Activated T-cell treated with anti-CD3 and anti-CD28 coated beads, Interleukin-2, amount 50 U/mL, for 48 hours (primary cell): ENCODE measurements around the gene FGGY.

ENCODE experiments used
- DNase-seq, 2 experiments: peaks; one replicate each; pipeline ENCODE4 v3.0.0-alpha.2; 2020

Gene FGGY

DNA sequence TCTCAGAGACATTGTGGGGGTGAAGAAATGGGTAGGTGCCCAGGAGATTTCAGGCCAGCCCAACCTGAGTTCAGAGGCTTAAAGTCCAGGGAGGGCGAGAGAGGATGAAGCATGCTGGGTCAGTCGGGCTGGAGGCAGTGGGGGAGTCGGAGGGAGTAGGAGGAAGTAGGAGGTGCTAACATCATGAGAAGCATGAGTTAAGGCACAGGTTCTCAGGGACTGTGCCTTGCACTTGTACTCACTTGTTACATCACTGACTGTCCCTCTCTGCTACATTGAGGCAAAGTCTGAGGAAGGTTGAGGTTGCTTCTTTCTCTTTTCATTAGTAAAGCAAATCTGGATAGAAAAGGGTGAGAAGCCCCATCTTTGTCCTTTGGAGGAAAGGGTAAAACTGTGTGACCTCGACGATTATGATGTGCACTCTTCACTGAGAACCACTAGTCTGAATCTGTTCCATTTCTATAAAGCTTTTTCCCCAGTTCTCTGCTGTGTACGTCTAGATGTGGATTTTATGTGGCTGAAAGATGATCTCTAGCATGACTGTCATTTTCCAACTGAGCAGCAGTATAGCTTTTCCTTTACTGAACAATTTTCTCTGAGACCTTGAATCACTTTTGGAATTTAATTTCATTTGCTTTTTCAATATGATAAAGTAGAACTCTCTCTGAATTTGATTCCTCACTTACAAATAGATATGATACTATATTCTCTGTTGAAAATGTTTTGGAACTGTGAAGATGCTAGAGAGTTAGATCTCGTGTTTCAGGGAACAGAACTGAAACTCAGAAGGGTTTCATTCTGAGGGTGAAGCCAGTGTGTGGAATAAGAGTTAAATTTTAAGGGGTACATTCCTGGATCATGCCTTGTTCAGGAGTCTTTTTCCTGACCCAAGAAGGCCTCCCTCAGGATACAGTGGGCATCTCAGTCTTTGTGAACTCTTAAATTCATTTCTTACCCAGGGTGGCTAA lies 94.6 kb downstream of the FGGY start:
- no peak for DNase-seq

DNA sequence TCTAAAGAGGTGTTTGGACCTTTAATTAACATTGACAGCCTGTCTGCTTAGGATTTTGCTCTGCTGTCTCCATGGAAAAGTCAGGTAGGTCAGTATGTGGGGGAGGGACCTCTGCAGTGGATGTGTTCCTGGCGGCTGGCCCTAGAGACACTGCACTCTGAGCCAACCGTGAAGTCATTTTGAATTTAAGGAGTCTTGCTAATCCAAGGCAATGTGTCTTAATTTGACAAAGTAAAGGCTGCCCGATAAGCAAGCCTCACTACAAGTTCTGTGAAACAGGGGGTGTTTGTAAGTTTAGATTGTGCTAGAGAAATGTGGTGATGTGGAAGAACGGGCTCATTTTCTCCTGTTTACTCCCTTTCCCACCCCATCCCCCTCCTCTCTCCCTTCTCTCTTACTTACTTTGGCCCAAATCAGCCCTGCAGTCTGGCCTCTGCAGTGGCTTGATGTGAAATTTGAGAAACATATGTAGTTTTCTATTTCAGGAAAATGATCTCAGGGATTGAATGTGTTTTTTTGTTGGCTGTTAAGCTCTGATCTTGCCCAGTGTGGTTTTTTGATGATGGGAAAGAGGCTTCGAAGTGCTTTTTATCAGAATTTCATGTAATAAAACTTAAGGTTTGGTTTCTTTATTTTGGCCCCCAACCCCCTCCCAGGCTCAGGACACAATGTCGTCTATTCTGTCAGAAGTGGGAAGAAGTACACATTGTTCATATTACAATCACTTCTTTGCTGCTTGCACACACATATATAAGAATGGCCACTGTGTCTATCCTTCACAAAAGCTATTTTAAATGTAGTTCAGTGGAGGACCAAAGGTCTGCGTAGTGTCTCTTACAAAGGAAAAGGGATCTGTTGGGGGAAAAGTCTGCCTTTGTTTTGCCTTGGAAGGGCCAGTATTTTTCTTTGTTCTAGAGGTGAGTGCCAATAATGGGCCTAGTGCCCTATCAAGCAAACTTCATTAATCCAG lies 96.6 kb downstream of the FGGY start:
- no peak for DNase-seq

DNA sequence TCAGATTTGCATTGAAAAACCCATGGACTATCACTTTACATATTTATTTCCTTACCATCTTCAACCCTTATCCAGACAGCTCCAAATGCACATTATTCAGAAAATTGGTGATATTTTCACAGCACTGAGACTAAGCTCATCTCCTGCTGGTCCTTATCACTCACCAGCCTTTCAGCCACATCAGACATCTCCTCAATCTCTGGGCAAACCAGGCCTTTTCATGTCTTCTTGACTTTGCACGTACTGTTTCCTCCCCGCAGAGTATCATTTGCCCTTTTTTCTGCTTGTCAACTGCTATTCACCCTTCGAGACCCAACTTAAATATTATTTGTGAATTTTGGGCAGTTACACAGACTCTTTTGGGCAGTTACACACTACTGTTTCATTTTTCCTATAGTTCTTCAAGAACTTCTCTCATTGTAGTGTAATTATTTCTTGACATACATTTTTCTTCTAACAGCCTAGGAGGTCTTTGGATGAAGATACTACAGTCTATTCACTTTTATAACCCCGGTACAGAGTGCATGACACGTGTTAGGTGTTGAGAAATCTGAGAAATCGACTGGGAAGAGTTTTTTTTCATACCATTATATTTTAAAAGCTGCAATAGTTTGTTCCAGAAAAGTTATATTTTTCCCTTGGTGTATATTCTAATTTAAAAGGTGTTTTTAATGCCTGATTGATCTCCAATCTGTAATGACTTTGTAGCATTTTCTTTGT lies 98.0 kb downstream of the FGGY start:
- no peak for DNase-seq

DNA sequence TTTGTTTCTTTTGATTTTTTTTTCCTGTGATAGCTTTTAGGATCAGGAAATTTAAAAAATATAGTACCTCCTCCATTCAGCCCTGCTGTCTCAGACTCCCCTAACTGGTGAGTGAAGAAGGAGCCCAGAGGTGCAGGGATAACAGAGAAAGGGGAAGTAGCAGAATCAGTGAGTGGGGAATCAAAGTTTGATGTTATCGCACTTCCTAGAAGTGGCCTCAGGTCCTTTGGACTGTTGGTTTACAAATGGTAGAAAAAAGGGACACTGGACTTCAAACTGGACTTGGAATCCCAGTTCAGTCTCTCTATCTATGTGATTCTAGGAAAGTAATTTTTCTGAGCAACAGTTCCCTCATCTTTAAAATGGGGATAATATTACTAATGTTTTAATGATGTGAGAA lies 99.5 kb downstream of the FGGY start:
- DNase-seq: no peak

DNA sequence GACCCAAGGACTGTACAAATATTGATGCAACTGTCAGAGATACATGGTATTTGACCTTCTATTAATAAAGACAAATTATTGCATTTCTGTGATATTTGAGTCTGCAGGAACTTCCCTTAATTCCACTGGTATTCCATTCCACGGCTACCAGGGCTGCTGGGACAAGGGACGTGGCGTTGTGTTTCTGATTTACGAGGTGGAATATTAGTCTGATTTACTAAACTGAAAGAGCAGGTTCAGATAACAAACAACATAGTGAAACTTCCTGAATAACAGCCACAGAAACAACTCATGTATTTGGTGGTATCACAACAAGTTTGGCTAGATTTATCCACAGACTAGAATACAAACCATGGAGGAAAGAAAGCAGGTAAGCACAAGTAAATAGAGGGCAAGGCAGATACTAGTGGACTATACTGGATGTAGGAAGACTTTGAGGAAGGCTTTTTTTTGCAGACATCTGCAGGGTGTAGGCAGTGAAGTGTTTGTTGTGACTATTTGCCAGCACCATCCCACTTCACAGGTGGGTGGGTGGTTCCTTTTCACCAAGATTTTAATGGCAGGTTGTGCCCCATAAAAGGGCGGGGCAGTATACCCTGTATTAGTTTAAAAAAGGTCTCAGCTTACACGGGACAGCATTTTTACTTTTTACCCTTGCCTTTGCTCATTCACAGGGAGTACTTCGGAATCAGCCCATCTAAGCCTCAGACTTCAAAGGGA lies 100.4 kb downstream of the FGGY start:
- DNase-seq: no peak

DNA sequence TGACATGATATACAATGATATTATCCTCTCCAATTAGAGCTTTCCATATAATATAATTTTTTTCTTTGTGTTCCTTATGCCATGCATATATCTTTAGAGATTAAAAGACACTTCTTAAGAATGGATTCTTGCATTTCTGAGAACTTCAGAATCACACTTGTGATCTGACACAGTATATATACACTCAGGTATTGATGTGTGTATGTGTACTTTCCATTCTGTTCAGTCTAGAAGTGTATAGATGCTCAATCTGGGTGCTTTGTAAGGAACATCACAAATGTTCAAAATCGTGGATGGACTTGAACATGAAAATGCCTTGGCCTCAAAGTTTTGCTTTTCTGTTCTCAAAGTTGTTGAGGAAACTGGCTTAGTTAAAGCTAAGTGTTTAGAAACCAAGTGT lies 102.7 kb downstream of the FGGY start:
- no peak for DNase-seq

DNA sequence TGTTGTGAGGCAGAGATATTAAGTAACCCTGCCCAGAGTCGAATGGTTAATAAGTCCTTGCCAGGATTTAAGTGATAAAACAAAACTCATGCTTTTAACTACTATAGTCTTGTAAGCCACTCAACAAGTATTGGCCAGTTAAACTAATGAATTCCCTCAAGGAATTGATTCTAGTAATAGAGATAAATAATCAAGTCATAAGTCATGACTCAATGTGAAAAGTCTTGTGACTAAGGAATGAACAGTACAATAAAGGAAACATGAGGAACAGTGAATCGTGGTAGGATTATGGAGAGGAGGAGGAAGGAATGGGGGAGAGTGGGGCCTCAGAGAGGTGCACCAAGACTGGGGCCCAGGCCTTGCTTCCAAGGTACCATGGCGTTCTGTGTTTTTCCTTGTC lies 104.7 kb downstream of the FGGY start:
- no peak for DNase-seq

DNA sequence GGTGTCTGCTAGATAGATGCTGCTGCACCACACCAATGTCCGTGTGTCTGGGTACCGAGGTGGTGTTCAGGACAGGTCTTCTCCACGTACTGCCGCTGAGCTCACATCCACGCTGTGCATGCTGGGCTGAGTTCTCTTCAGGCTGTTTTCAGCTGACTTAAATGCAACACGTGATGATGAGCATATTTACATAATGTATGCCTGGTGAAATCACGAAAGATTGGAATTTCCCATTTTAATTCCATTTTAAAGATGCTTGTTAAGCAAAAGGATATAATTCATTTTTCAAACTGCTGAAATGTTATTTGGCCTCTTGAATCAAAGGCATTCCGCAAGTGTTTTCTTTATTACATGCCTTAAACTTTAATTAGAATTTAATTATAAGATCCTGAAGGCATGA lies 107.9 kb downstream of the FGGY start:
- DNase-seq: no peak

DNA sequence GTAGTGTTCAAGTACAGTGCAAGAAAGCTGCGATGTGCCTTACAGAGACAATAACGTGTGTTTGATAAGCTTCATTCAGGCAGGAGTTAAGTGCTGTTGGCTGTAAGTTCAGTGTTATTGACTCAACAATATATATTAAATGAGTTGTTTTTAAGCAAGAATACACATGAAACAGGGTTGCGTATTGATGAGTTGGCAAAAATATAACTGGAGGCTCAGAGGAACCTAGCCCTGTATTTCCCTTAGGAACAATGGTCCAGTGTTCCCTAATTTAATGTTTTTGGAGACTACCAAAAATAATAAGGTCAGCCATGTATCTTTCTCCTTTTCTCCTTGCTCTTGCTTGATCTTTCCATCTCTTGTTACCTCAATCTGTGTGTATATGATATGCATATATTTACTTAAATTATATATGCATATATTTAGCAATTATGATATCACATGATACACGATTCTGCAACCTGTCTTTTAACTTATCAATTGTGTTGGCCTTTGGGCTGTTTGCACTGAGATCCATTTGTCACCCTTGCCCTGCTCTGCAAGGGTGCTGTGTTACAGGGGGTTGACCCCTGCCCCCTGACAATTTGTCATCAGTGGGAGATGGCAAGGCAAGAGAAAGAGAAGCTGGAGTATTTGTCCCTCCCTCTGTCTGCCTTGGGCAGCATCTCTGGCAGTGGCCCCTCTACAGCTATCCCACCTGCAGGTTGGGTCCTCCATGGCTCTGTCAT lies 109.7 kb downstream of the FGGY start:
- no peak for DNase-seq

DNA sequence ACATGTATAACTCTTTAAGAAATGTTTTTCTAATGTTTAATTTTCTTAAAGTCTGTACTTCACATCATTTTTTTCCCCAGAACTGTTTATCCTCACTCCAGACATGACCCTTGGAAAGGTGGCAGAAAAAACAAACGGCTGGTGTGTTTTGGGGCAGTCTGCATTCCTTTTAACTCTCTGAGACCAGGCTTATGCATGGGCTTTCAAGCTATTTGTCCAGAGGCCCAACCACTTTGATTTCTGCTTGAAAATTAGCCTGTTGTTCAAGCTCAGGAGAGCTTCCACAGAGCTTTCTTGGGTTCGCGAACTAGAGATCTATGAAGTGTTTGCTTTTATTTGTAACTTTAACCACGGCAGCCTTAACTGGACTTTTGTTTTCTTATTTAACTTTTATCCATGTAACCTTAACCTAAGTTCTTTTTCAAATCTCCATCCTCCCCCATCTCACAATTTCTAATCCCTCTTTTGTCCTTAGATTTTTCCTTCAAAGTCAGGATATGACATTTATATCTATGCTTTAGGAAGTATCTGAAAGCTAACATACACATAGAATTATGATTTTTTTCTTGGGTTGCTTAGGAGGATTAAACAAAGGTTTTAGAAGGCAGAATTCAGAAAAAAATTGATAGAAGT lies 111.8 kb downstream of the FGGY start:
- DNase-seq: no peak

DNA sequence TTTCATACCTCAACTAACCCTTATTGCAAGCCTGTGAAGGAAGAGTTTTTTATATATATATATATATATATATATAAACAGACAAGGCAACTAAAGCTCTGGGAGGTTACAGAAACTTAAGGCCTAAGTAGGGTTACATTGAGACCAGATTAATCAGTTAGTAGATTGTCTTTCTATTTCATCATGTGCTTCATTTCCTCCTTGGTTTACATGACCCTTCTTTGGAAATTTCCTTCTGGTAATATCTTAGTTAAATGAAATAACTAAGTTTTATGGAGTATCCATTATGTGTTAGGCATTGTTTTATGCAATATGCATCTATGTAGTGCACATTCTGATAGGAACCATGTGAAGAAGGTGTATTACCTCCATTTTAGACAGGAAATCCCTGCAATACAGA lies 112.7 kb downstream of the FGGY start:
- DNase-seq: no peak

DNA sequence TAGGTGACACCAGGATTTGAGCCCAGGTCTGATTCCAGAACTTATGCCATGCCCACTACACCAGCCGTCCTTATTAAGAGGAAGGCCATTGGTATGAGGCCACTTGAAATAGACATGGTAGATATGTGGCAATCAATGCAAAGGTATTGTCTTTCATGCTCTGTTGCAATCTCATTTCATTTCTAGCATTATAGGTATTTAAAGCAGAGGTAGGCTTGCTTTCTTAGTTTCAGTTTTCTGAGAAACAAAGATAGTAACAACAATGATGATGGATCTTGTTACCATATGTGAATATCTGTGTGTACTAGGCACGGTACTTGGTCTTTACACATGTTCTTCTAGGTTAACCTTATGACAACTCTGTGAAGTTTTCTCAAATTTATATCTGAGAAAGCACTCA lies 113.1 kb downstream of the FGGY start:
- no peak for DNase-seq

DNA sequence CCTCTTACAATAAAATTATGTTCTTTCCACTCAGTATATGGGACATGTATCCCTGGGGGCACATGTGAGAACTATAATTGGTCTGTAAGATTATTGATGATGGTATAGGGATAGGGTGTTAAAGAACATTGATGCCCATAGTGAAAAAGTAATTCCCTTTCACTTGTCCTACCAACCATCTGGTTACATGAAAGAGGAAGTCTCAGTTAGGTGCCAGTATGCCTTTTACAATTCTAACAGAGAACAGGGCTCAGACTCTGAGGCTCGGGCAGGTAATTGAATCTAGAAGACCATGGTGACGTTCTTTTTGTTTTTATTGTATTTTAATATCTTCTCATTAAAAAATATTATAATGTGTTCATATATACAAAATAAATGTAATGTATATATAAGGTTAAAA lies 113.6 kb downstream of the FGGY start:
- no peak for DNase-seq

DNA sequence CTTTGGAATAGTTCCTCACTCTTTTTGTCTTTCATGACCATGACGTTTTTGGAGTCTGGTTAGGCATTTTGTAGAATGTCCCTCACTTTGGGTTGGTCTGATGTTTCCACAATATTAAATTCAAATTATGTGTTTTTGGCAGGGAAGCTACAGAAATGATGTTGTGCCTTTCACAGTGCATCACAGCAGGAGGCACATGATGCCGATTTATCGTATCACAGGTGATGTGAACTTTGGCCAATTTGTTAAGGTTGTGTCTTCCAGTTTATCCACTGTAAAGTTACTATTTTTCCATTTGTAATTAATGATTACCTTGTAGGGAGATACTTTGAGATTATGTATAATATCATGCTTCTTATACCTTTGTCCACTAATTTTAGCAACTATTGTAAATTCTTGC lies 114.3 kb downstream of the FGGY start:
- no peak for DNase-seq

DNA sequence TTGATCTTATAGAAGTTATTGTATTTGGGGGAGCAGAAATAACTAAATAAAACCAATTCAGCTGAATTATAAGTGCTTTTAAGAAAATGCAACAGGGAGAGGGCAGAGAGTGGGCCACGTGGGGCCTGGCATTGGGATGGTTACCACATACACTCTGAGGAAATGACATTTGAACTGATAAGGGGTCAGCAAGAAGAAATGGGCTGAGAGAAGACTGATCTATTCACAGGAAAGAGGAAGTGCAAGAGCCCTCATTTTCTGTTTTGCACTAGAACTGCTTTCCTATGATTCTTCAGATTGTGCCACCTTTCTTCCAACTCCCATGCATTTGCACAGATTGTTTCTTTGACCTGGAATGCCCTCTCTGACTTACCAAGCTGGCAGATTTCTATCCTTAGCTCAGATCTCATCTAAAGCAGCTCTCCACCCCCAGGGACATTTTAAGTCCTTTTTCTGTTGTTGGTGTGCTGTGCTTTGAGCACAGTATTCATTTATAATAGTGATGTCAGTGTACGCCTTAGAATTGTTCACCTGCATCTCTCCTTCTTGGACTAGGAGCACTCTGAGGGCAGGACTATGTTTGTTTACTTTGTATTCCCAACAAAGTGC lies 115.9 kb downstream of the FGGY start:
- DNase-seq: no peak

DNA sequence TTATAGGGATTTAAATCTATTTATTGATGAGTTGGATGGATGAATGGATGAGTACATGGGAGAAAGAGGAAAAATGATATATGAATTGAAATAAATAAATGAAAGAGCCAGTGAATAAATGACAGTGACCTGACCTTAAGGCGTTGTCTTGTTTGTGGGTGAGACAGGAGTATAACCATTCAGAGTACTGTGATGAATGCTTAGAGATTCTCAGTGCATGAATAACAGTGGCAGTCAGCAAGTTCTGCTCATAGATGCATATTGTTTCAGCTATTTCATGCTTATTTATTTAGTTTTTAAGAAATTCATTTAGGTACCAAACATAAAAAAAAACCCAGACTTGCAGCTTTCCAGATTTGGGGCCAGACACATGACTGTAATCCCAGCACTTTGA lies 116.4 kb downstream of the FGGY start:
- no peak for DNase-seq

DNA sequence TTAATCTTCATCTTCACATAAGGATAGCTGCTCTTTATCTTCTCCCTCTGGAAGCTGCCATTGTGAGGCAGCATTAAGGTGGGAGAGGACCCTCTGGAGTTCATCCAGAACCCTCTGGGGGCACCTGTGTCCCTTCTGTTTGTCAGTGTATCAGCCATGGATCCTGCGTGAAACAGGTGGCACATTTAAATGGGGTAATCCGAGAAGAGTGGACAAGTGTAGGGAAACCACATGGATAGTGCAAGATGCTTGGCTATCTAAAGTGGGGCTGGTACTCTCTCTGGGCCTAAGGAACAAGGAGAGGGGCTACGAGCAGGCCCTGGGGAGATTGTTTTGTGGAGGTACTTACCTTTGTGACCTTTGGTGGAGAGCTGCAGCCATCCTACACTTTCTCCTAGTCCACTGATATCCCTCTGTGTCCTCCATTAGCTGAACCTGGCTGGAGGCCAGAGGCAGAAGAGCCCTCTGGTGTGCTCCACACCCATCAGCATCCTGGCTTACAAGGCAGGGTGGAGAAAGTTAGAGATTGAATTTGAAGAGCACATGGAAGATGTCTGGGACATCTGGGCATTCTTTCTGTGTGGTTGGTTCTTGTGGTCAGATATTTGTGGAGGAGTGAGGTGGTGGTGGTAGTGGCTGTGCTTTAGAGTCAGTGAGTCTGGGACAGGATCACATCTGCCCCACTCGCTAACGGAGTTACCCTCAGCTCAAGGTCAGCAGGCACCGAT lies 117.7 kb downstream of the FGGY start:
- no peak for DNase-seq

DNA sequence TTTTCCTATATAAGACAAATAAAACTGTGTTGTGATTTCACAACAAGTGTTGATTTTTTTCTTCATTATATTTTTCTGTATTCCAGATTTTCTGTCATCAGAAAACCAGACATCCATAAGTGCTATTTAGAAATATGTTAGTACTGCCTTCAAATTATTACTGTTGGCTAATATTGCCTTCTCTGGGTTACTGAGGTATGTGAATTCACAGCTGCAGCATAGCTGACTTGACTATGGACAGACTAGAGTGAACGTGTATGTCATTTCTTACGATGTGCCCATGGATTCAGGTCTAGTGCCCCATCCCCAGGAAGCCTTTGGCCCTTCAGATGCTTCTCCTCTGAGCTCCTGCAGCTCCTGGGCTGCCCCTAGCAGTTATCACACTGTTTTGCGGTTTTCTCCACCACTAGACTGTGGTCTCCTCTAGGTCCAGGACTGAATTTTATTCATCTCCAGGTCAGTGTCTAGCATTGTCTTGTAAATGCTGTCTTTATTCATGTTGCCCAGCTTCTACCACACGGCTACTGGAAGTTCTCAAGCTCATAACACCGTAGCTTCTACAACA lies 118.5 kb downstream of the FGGY start:
- no peak for DNase-seq

DNA sequence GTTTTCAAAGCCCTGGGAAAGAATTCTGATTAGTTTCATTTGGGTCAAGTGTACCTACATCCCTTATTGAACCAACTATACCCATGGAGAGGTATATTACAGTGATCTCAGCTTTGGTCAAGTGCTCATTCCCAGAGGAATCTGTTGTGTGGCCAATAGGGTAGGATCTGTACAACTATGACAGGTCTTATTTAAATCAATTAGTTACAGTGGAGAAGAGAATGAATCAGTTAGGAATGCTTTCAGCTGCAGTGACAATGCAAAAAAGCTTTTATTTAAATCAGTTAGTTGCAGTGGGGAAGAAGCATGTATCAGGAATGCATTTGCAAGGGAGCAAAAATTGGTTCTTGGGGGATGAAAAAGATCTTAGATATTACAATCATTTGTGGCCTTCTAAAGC lies 119.0 kb downstream of the FGGY start:
- DNase-seq: no peak

DNA sequence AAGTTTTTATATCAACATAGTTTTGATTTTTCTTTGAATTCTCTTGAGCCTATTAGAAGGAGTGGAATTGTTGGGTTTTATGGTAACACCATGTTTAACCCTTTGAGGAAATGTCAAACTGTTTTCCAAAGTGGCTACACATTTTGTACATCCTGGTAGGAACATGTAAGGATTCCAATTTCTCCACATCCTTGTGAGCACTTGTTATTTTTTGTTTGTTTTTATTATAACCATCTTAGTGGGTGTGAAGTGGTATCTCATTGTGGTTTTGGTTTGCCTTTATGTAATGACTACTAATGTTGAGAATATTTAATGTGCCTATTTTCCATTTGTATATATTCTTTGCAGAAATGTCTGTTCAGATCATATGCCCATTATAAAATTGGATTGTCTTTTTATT lies 120.5 kb downstream of the FGGY start:
- no peak for DNase-seq
